Measurements from ENCODE around the gene SPRING1. TPM values are rescaled to one million over a fixed set of nuclear protein-coding genes. Genes with fewer than 3 reads are reported as not detected.
"Not testable (repeated sequence)": the region's sequence is repeated elsewhere in the genome, so short reads cannot be mapped to it uniquely, and the experiment has no call there.

The SPRING1 gene
- total RNA-seq, 2 experiments from 2014 or later: 24.0 to 29.6 TPM

GRCh38 chr12:116760622-116761020 is 22.8 kb upstream of the SPRING1 start:
- H3K27ac Mint-ChIP-seq: no peak overlapping the region
- H3K27me3 Mint-ChIP-seq: no peaks in the 10 kb centered on the region
- H3K4me1 Mint-ChIP-seq: peaks cover 26% of the 10 kb centered on the region
- no peaks in the 10 kb centered on the region for H3K9me3 Mint-ChIP-seq
- ChIA-PET CTCF (interaction anchor here (1.5 kb wide), 1 partner anchor 156 kb away, joined by 6 read pairs; no protein-coding TSS in a partner anchor), POLR2A (no interaction called here)
- DNase-seq: no peak
- H3K36me3 Mint-ChIP-seq (ENCODE audit: low read depth): peaks cover 29% of the 10 kb centered on the region
- peak overlapping the region; percentile 74 for H3K4me3 Mint-ChIP-seq

- Mint-ChIP-seq H3K4me1 (peaks cover 26% of the 10 kb centered on the region), H3K27ac (peak overlapping the region; percentile 56), H3K4me3 (peak overlapping the region; percentile 74), H3K27me3 (no peaks in the 10 kb centered on the region), H3K9me3 (no peaks in the 10 kb centered on the region), H3K36me3 (ENCODE audit: low read depth) (peaks cover 31% of the 10 kb centered on the region)
- peak; percentile 59 for DNase-seq
- ChIA-PET CTCF (interaction anchor here (1.2 to 1.7 kb wide), 5 partner anchors 9 to 197 kb away, joined by 4 to 6 read pairs (median 4); partner anchors contain the start of gene HRK), POLR2A (no interaction called here)
Observed at GRCh38 chr12:116759783-116760621, 22.1 kb upstream of the SPRING1 start.

GRCh38 chr12:116754783-116755182 is 16.9 kb upstream of the SPRING1 start:
- H3K4me3 Mint-ChIP-seq, POLR2A ChIA-PET, H3K27ac Mint-ChIP-seq, DNase-seq, H3K27me3 Mint-ChIP-seq, H3K9me3 Mint-ChIP-seq, CTCF ChIA-PET: not testable (repeated sequence)
- peaks cover 28% of the 10 kb centered on the region for H3K4me1 Mint-ChIP-seq
- peaks cover 31% of the 10 kb centered on the region for H3K36me3 Mint-ChIP-seq (ENCODE audit: low read depth)

DNA sequence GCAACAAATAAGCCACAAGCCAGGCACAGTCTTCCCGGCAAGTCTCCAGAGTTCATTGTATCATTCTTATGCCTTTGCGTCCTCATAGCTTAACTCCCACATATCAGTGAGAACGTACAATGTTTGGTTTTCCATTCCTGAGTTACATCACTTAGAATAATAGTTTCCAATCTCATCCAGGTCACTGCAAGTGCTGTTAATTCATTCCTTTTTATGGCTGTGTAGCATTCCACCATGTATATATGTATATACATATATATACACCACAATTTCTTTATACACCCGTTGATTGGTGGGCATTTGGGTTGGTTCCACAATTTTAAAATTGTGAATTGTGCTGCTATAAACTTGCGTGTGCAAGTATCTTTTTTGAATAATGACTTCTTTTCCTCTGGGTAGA is 16.2 kb upstream of the SPRING1 start:
- Mint-ChIP-seq H3K4me1 (peaks cover 27% of the 10 kb centered on the region), H3K36me3 (ENCODE audit: low read depth) (peaks cover 27% of the 10 kb centered on the region)
- H3K9me3 Mint-ChIP-seq, CTCF ChIA-PET, H3K27ac Mint-ChIP-seq, DNase-seq, H3K27me3 Mint-ChIP-seq, H3K4me3 Mint-ChIP-seq, POLR2A ChIA-PET: not testable (repeated sequence)

- Mint-ChIP-seq H3K27ac (no peak overlapping the region), H3K9me3 (no peaks in the 10 kb centered on the region), H3K36me3 (ENCODE audit: low read depth) (peaks cover 9% of the 10 kb centered on the region), H3K27me3 (no peaks in the 10 kb centered on the region), H3K4me3 (no peak overlapping the region), H3K4me1 (peaks cover 5% of the 10 kb centered on the region)
- POLR2A ChIA-PET: no interaction called here
- no peak for DNase-seq
- CTCF ChIA-PET: no interaction called here
Observed at GRCh38 chr12:116750298-116750697, 12.4 kb upstream of the SPRING1 start.

DNA sequence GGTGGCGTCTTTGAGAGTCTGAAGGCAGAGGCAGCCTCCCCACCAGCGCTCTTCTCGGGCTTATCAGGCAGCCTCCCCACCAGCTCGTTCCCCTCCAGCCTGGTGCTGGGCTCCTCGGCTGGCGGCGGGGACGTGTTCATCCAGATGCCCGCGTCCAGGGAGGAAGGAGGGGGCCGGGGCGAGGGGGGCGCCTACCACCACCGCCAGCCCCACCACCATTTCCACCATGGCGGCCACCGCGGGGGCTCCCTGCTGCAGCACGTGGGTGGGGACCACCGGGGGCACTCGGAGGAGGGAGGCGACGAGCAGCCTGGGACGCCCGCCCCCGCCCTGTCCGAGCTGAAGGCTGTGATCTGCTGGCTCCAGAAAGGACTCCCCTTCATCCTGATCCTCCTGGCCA is 12.0 kb upstream of the SPRING1 start:
- Mint-ChIP-seq H3K36me3 (ENCODE audit: low read depth) (peaks cover 6% of the 10 kb centered on the region), H3K9me3 (no peaks in the 10 kb centered on the region), H3K27ac (no peak overlapping the region), H3K4me3 (no peak overlapping the region), H3K27me3 (no peaks in the 10 kb centered on the region), H3K4me1 (peaks cover 5% of the 10 kb centered on the region)
- CTCF ChIA-PET: no interaction called here
- POLR2A ChIA-PET: no interaction called here
- DNase-seq: no peak

- ChIA-PET CTCF (interaction anchor here (1.5 kb wide), 1 partner anchor 14 kb away, joined by 5 read pairs; no protein-coding TSS in a partner anchor), POLR2A (no interaction called here)
- no peak for DNase-seq
- Mint-ChIP-seq H3K4me1 (no peaks in the 10 kb centered on the region), H3K4me3 (no peak overlapping the region), H3K27me3 (no peaks in the 10 kb centered on the region), H3K27ac (no peak overlapping the region), H3K9me3 (no peaks in the 10 kb centered on the region), H3K36me3 (ENCODE audit: low read depth) (no peaks in the 10 kb centered on the region)
Observed at GRCh38 chr12:116745554-116745953, 7.7 kb upstream of the SPRING1 start.

DNA sequence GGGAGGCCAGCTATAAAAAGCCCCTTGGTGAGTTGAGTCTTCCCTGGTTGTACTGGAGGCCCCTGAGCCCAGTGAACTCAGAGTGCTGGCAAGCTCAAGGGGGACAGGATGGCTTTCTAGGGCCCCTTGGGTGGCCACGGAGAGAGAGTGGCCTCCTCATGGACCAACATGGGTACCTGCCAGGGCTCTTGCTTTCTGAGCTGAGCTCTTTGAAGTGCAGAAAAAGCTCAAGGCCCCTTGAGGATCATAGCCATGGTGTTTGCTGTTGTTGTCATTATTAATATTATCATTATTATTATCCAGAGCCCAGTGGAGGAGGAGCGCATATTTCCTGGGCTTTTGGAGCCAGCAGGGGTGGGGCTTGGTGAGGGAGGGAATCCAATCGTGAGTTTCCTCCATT is 6.9 kb upstream of the SPRING1 start:
- H3K4me3 Mint-ChIP-seq: no peak overlapping the region
- H3K4me1 Mint-ChIP-seq: no peaks in the 10 kb centered on the region
- ChIA-PET CTCF (interaction anchor here (0.6 to 1.5 kb wide), 2 partner anchors 15 to 30 kb away, joined by 4 to 5 read pairs; no protein-coding TSS in a partner anchor), POLR2A (no interaction called here)
- H3K9me3 Mint-ChIP-seq: no peaks in the 10 kb centered on the region
- no peaks in the 10 kb centered on the region for H3K27me3 Mint-ChIP-seq
- DNase-seq: no peak
- no peaks in the 10 kb centered on the region for H3K36me3 Mint-ChIP-seq (ENCODE audit: low read depth)
- H3K27ac Mint-ChIP-seq: no peak overlapping the region

DNA sequence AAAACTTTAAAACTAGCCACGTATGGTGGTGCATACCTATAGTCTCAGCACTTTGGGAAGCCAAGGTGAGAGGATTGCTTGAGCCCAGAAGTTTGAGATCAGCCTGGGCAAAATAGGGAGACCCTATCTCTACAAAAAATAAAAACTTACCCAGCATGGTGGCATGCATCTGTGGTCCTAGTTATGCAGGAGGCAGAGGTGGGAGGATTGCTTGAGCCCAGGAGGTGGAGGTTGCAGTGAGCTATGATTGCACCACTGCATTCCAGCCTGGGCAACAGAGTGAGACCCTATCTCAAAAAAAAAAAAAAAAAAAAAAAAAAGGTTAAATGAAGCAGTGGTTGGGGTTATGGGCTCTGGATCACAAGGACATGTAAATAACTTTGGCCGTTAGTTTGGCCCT is 4.9 kb upstream of the SPRING1 start:
- H3K27me3 Mint-ChIP-seq; H3K36me3 Mint-ChIP-seq (ENCODE audit: low read depth); DNase-seq; POLR2A ChIA-PET; H3K27ac Mint-ChIP-seq; H3K9me3 Mint-ChIP-seq; H3K4me3 Mint-ChIP-seq: not testable (repeated sequence)
- CTCF ChIA-PET: interaction anchor here (0.7 kb wide), 4 partner anchors 29 to 380 kb away, joined by 3 to 5 read pairs (median 3); no protein-coding TSS in a partner anchor
- peaks cover 14% of the 10 kb centered on the region for H3K4me1 Mint-ChIP-seq

- peaks cover 11% of the 10 kb centered on the region for H3K36me3 Mint-ChIP-seq (ENCODE audit: low read depth)
- no peak overlapping the region for H3K4me3 Mint-ChIP-seq
- H3K4me1 Mint-ChIP-seq: peaks cover 34% of the 10 kb centered on the region
- no peaks in the 10 kb centered on the region for H3K9me3 Mint-ChIP-seq
- H3K27ac Mint-ChIP-seq: no peak overlapping the region
- CTCF ChIA-PET: no interaction called here
- no peaks in the 10 kb centered on the region for H3K27me3 Mint-ChIP-seq
- POLR2A ChIA-PET: no interaction called here
- no peak for DNase-seq
Observed at GRCh38 chr12:116739381-116739887, 1.6 kb upstream of the SPRING1 start.

DNA sequence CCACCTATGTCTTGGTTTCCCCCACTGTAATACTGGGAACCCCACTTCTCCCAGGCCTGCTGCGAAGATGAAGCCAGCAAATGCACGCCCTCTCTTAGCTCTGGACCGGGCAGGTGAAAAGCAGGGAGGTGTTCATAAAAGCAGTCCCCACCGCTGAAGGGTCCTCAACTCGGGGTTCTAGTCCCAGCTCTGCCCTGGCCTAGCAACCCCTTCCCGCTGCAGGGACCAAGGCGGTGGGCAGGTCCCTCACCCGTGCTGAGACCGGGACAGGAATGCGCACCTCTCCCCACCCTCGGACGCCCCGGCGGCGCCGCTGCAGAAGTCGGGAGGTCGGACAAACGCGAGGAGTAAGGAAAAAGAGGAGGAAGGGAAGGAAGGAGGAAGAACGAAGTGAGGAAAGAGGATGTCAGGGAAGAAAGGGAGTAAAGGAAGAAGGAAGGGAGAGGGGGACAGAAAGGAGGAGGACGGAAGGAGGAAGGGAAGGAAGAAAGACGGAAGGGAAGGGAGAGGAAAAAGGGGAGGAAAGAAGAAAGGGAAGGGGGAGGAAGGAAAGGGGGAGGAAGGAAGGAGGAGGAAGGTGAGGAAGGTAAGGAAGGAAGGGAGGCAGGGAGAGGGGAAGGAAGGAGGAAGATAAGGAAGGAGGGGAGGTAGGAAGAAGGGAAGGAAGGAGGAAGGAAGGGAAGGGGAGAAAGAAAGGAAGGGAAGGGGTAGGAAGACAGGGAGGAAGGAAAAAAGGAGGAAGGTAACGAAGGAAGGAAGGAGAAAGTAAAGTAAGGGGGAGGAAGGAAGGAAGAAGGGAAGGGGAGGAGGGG is 701 bp downstream of the SPRING1 start:
- peak overlapping the region; percentile 84 for H3K4me3 Mint-ChIP-seq
- H3K36me3 Mint-ChIP-seq (ENCODE audit: low read depth): peaks cover 21% of the 10 kb centered on the region
- ChIA-PET POLR2A (interaction anchor here (1.1 to 1.5 kb wide), 2 partner anchors 15 to 326 kb away, joined by 3 read pairs; no protein-coding TSS in a partner anchor), CTCF (no interaction called here)
- H3K4me1 Mint-ChIP-seq: peaks cover 39% of the 10 kb centered on the region
- no peaks in the 10 kb centered on the region for H3K9me3 Mint-ChIP-seq
- peak; percentile 19 for DNase-seq
- peak overlapping the region; percentile 54 for H3K27ac Mint-ChIP-seq
- H3K27me3 Mint-ChIP-seq: no peaks in the 10 kb centered on the region

DNA sequence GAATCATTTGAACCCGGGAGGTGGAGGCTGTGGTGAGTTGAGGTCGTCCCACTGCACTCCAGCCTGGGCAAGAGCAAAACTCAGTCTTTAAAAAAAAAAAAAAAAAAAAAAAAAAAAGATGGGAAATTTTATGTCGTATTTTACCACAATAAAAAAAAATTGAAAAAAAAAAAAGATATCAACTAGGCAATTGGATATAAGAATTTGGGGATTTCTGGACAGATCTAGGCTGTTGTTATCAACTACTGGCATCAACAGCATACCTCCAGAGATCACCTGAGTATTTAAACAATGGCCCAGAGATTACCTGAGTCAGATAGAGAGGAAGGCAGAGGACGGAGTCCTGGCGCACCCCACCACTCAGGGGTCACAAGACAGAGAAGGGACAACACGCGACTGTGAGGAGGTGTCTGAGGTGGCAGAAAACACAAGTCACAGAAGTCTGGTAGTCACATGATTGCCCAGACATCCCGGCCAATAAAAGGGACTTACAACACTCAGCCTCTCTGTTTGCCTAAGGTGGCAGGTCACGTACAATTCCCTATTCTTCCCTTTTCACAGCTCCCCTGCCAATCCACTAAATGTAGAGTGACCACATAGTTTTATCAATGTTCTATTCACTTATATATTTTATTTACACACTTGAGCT is 1.8 kb downstream of the SPRING1 start:
- no peaks in the 10 kb centered on the region for H3K9me3 Mint-ChIP-seq
- ChIA-PET POLR2A (interaction anchor here (1.1 to 1.5 kb wide), 2 partner anchors 14 to 327 kb away, joined by 3 read pairs; no protein-coding TSS in a partner anchor), CTCF (no interaction called here)
- peaks cover 21% of the 10 kb centered on the region for H3K36me3 Mint-ChIP-seq (ENCODE audit: low read depth)
- peak overlapping the region; percentile 84 for H3K4me3 Mint-ChIP-seq
- H3K4me1 Mint-ChIP-seq: peaks cover 39% of the 10 kb centered on the region
- H3K27me3 Mint-ChIP-seq: no peaks in the 10 kb centered on the region
- no peak for DNase-seq
- no peak overlapping the region for H3K27ac Mint-ChIP-seq

- H3K4me3 Mint-ChIP-seq: no peak overlapping the region
- CTCF ChIA-PET: no interaction called here
- H3K9me3 Mint-ChIP-seq: no peaks in the 10 kb centered on the region
- POLR2A ChIA-PET: interaction anchor here (0.6 kb wide), 1 partner anchor 652 kb away, joined by 3 read pairs; no protein-coding TSS in a partner anchor
- H3K36me3 Mint-ChIP-seq (ENCODE audit: low read depth): peaks cover 21% of the 10 kb centered on the region
- no peak for DNase-seq
- no peaks in the 10 kb centered on the region for H3K27me3 Mint-ChIP-seq
- H3K4me1 Mint-ChIP-seq: peaks cover 39% of the 10 kb centered on the region
- H3K27ac Mint-ChIP-seq: no peak overlapping the region
Observed at GRCh38 chr12:116735084-116735483, 2.8 kb downstream of the SPRING1 start.
